ENCODE results near the gene CES1.
"Not testable (repeated sequence)": the region's sequence is repeated elsewhere in the genome, so short reads cannot be mapped to it uniquely, and the experiment has no call there.

Gene CES1

GRCh38 chr16:55830658-55831294, 2.1 kb downstream of the CES1 start:
- no peak for DNase-seq

- not testable (repeated sequence) for DNase-seq
Measured at GRCh38 chr16:55829232-55829631, 3.7 kb downstream of the CES1 start.

- no peak for DNase-seq
Measured at GRCh38 chr16:55828680-55829079, 4.2 kb downstream of the CES1 start.

- no peak for DNase-seq
Measured at GRCh38 chr16:55825115-55825728, 7.7 kb downstream of the CES1 start.

GRCh38 chr16:55824473-55825000, 8.4 kb downstream of the CES1 start:
- DNase-seq = no peak

- DNase-seq = no peak
Measured at GRCh38 chr16:55822280-55822810, 10.6 kb downstream of the CES1 start.

- DNase-seq = no peak
Measured at GRCh38 chr16:55821210-55821609, 11.7 kb downstream of the CES1 start.

- DNase-seq = no peak
Measured at GRCh38 chr16:55820615-55821014, 12.3 kb downstream of the CES1 start.

GRCh38 chr16:55817236-55817912, 15.5 kb downstream of the CES1 start:
- no peak for DNase-seq

- DNase-seq = not testable (repeated sequence)
Measured at GRCh38 chr16:55816222-55816621, 16.7 kb downstream of the CES1 start.

- no peak for DNase-seq
Measured at GRCh38 chr16:55815320-55815719, 17.6 kb downstream of the CES1 start.

GRCh38 chr16:55814174-55814573, 18.7 kb downstream of the CES1 start:
- not testable (repeated sequence) for DNase-seq

GRCh38 chr16:55813730-55814129, 19.2 kb downstream of the CES1 start:
- DNase-seq = not testable (repeated sequence)

- no peak for DNase-seq
Measured at GRCh38 chr16:55812951-55813350, 19.9 kb downstream of the CES1 start.

GRCh38 chr16:55811811-55812210, 21.1 kb downstream of the CES1 start:
- no peak for DNase-seq

- no peak for DNase-seq
Measured at GRCh38 chr16:55810451-55810961, 22.4 kb downstream of the CES1 start.

GRCh38 chr16:55809851-55810250, 23.0 kb downstream of the CES1 start:
- DNase-seq = no peak

- DNase-seq = no peak
Measured at GRCh38 chr16:55809386-55809785, 23.5 kb downstream of the CES1 start.

GRCh38 chr16:55808286-55808685, 24.6 kb downstream of the CES1 start:
- DNase-seq = not testable (repeated sequence)

GRCh38 chr16:55805104-55805503, 27.8 kb downstream of the CES1 start:
- not testable (repeated sequence) for DNase-seq

- not testable (repeated sequence) for DNase-seq
Measured at GRCh38 chr16:55803681-55804080, 29.2 kb downstream of the CES1 start.

GRCh38 chr16:55792934-55793374, 39.9 kb downstream of the CES1 start:
- DNase-seq = not testable (repeated sequence)

- not testable (repeated sequence) for DNase-seq
Measured at GRCh38 chr16:55791512-55791911, 41.4 kb downstream of the CES1 start.
